Fibroblast of skin of right biceps (primary cell): ENCODE measurements around the gene ELOB.
"Not testable (repeated sequence)": the region's sequence is repeated elsewhere in the genome, so short reads cannot be mapped to it uniquely, and the experiment has no call there.

Source experiments
- DNase-seq: peaks from one replicate; pipeline ENCODE4 v3.0.0-alpha.2; 2013

Gene ELOB

GRCh38 chr16:2744711-2745110 lies 32.4 kb downstream of the ELOB start:
- DNase-seq: no peak

GRCh38 chr16:2743007-2743810 lies 33.9 kb downstream of the ELOB start:
- no peak for DNase-seq

- DNase-seq: no peak
These were observed 34.6 kb downstream of the ELOB start for GRCh38 chr16:2742323-2743006.

GRCh38 chr16:2741168-2741567 lies 35.9 kb downstream of the ELOB start:
- DNase-seq: no peak

- DNase-seq: no peak
These were observed 36.6 kb downstream of the ELOB start for GRCh38 chr16:2740476-2740875.

- DNase-seq: no peak
These were observed 37.3 kb downstream of the ELOB start for GRCh38 chr16:2739625-2740430.

GRCh38 chr16:2738615-2739014 lies 38.5 kb downstream of the ELOB start:
- no peak for DNase-seq

GRCh38 chr16:2737895-2738418 lies 39.1 kb downstream of the ELOB start:
- DNase-seq: no peak

- no peak for DNase-seq
These were observed 39.9 kb downstream of the ELOB start for GRCh38 chr16:2737238-2737605.

GRCh38 chr16:2736476-2737237 lies 40.4 kb downstream of the ELOB start:
- DNase-seq: no peak

GRCh38 chr16:2734844-2735515 lies 42.1 kb downstream of the ELOB start:
- DNase-seq: no peak

GRCh38 chr16:2728034-2728433 lies 49.0 kb downstream of the ELOB start:
- DNase-seq: no peak

- no peak for DNase-seq
These were observed 50.2 kb downstream of the ELOB start for GRCh38 chr16:2726923-2727322.

- no peak for DNase-seq
These were observed 52.2 kb downstream of the ELOB start for GRCh38 chr16:2724816-2725348.

- no peak for DNase-seq
These were observed 52.9 kb downstream of the ELOB start for GRCh38 chr16:2724088-2724676.

- DNase-seq: not testable (repeated sequence)
These were observed 55.4 kb downstream of the ELOB start for GRCh38 chr16:2721634-2722173.
